HepG2 (cell line): ENCODE results near the gene P3H2. TPM values are rescaled to one million over a fixed set of nuclear protein-coding genes. Genes with fewer than 3 reads are reported as not detected.

ENCODE experiments used
- ATAC-seq: fragments of 200-7000 bp; cut with Tn5 transposase; 3 replicates; pipeline ENCODE4 v1.9.1; 2020; ENCODE audit warnings: mild to moderate bottlenecking, moderate library complexity
- BruUV-seq: library from RNA; stranded (reverse); fragments of 400-500 nt; replicated peaks from 2 replicates; lab custom pipeline; 2021; lab: Mats Ljungman, UMichigan
- CTCF ChIA-PET: fragments of 300-600 bp; formaldehyde crosslinking; extraction: SDS; loops from one replicate; lab custom pipeline; 2021; ENCODE audit warnings: low total read pairs, inconsistent platforms, low intra/inter-chr PET ratio; lab: Yijun Ruan, JAX
- POLR2A ChIA-PET: fragments of 350-600 bp; sonication (Branson Sonifier 250); formaldehyde crosslinking; loops from one replicate; lab custom pipeline; 2020; ENCODE audit warnings: antibody characterized with exemption, inconsistent platforms; lab: Yijun Ruan, JAX
- DNase-seq: peaks from one replicate; pipeline ENCODE4 v3.0.0-alpha.2; 2015; ENCODE audit warnings: low spot score
- FAIRE-seq: peaks from 3 replicates; lab custom pipeline; 2011; peaks lifted over from hg19 to GRCh38; lab: Jason Lieb, UNC
- H2AFZ ChIP-seq: one replicate; pipeline ENCODE4 v1.6.1; 2011; ENCODE audit warnings: low read length, inconsistent platforms
- H3K27ac ChIP-seq: fragments of 300-600 bp; 3 replicates; pipeline ENCODE4 v1.8.0; 2011; ENCODE audit warnings: mixed run types, mild to moderate bottlenecking, mixed read lengths, low read length, inconsistent platforms; ENCODE audit not compliant: insufficient read depth; ENCODE audit errors: extremely low read length
- H3K27me3 ChIP-seq, 2 experiments: fragments of 200-600 bp in 1 of 2; 2 replicates in 1 of 2; 3 replicates in 1 of 2; pipeline versions ENCODE4 v1.6.0 to v1.8.0; 2011; ENCODE audit warnings: low read length in 2 of 2, mild to moderate bottlenecking in 2 of 2, moderate library complexity in 2 of 2, inconsistent platforms in 1 of 2; ENCODE audit not compliant: insufficient read depth in 2 of 2, control insufficient read depth in 1 of 2
- H3K36me3 ChIP-seq, 2 experiments: fragments of 200-600 bp in 1 of 2; replicated peaks in 1 of 2; 2 replicates in 1 of 2; 3 replicates in 1 of 2; pipeline versions ENCODE4 v1.5.1 to v1.8.0; 2011; ENCODE audit warnings: low read length in 2 of 2, inconsistent platforms in 1 of 2; ENCODE audit not compliant: insufficient read depth in 2 of 2, control insufficient read depth in 1 of 2
- H3K4me1 ChIP-seq: 2 replicates; pipeline ENCODE4 v1.5.1; 2012; ENCODE audit warnings: low read length, inconsistent platforms; ENCODE audit not compliant: insufficient read depth
- H3K4me2 ChIP-seq: 2 replicates; pipeline ENCODE4 v1.6.0; 2011; ENCODE audit warnings: low read depth, low read length, inconsistent platforms
- H3K4me3 ChIP-seq, 3 experiments: fragments of 200-600 bp in 1 of 3; sonication (generic), shearing (Covaris generic) in 1 of 3; replicated peaks in 1 of 3; 2 replicates each; pipeline ENCODE4 v1.5.1; 2011 to 2016; ENCODE audit warnings: low read length in 3 of 3, inconsistent platforms in 2 of 3, low read depth in 2 of 3, mild to moderate bottlenecking in 2 of 3, control low read depth in 1 of 3, mixed read lengths in 1 of 3; ENCODE audit not compliant: insufficient read depth in 1 of 3
- H3K79me2 ChIP-seq: one replicate; pipeline ENCODE4 v1.6.1; 2011; ENCODE audit warnings: low read length, inconsistent platforms; ENCODE audit not compliant: insufficient read depth
- H3K9ac ChIP-seq: 2 replicates; pipeline ENCODE4 v1.6.0; 2011; ENCODE audit warnings: mild to moderate bottlenecking, low read depth, low read length, inconsistent platforms; ENCODE audit not compliant: insufficient read depth
- H3K9me3 ChIP-seq: 2 replicates; pipeline ENCODE4 v1.5.1; 2012; ENCODE audit warnings: mild to moderate bottlenecking, low read length
- H4K20me1 ChIP-seq: 2 replicates; pipeline ENCODE4 v1.6.0; 2011; ENCODE audit warnings: inconsistent platforms, mild to moderate bottlenecking, low read length, moderate library complexity; ENCODE audit not compliant: insufficient read depth
- DRAP1 ChIP-seq: IDR thresholded peaks from 2 replicates; pipeline ENCODE4 v1.6.1; 2016; ENCODE audit warnings: missing genetic modification reagents, missing compliant biosample characterization
- FOXJ3 ChIP-seq: sonication (generic); formaldehyde crosslinking; IDR thresholded peaks from 2 replicates; pipeline ENCODE4 v1.4.0; 2020; ENCODE audit warnings: missing genetic modification reagents, mild to moderate bottlenecking, borderline replicate concordance
- HNRNPK ChIP-seq: fragments of 200-400 bp; formaldehyde crosslinking; IDR thresholded peaks from 2 replicates; pipeline ENCODE4 v1.6.1; 2018; ENCODE audit warnings: low read length, low read depth, moderate library complexity, mild to moderate bottlenecking; ENCODE audit not compliant: poor library complexity, severe bottlenecking
- LRRFIP1 ChIP-seq: sonication (generic); formaldehyde crosslinking; conservative IDR thresholded peaks from 2 replicates; pipeline ENCODE4 v1.4.0; 2020; ENCODE audit warnings: missing genetic modification reagents
- SALL2 ChIP-seq: sonication (generic); formaldehyde crosslinking; IDR thresholded peaks from 2 replicates; pipeline ENCODE4 v1.8.1; 2023; ENCODE audit warnings: mild to moderate bottlenecking, missing genetic modification reagents, inconsistent platforms
- SSRP1 ChIP-seq: IDR thresholded peaks from 2 replicates; pipeline ENCODE4 v1.6.1; 2016; ENCODE audit warnings: control low read depth
- ZNF160 ChIP-seq: sonication (generic); formaldehyde crosslinking; IDR thresholded peaks from 2 replicates; pipeline ENCODE4 v1.8.0; 2022; ENCODE audit warnings: mild to moderate bottlenecking, inconsistent platforms, missing genetic modification reagents
- ZNF367 ChIP-seq: sonication (generic); formaldehyde crosslinking; IDR thresholded peaks from 2 replicates; pipeline ENCODE4 v1.4.0; 2020; ENCODE audit warnings: missing genetic modification reagents, borderline replicate concordance
- WGBS: methylation state at CpG from one replicate; pipeline ENCODE4 v1.1.6; 2017; ENCODE audit warnings: low lambda C conversion rate; 5-methylcytosine and 5-hydroxymethylcytosine counted together
- in situ Hi-C: cut with HindIII; loops from 2 replicates; pipeline ENCODE4 v1.10.0; 2017; ENCODE audit warnings: low pct_unique_long_range_greater_than_20kb; ENCODE audit not compliant: extremely low pct_ligation_motif_present
- intact Hi-C: fragments of 100-400 bp; cut with micrococcal nuclease; formaldehyde crosslinking; loops from one replicate; pipeline ENCODE4 v1.10.0; 2022; ENCODE audit not compliant: unreplicated experiment
- polyA plus RNA-seq, 8 experiments: library from polyadenylated mRNA; depleted of rRNA in 3 of 8; stranded (reverse) in 7 of 8; unstranded in 1 of 8; fragments of >200 nt; fragmentation: Illumina TruSeq in 4 of 8; extraction: Trizol in 4 of 8; gene quantifications; 2 replicates each; pipeline versions ENCODE4 v1.2.1 to v1.2.3, GENCODE V29; 2011 to 2016; ENCODE audit warnings: low read depth in 4 of 8, missing spikeins in 1 of 8, mixed read lengths in 1 of 8; ENCODE audit not compliant: insufficient read depth in 1 of 8
- total RNA-seq, 5 experiments: library from RNA; depleted of rRNA; stranded (reverse); fragments of >200 nt; fragmentation: Illumina TruSeq; extraction: Trizol; gene quantifications; 2 replicates each; pipeline ENCODE4 v1.2.3, GENCODE V29; 2016; ENCODE audit warnings: low read depth in 1 of 5

The P3H2 gene
- total and polyA plus RNA-seq, 2 of the 13 experiments (the other 11 are each of a cell fraction or from before 2014, with no cell fraction given) = not detected

GRCh38 chr3:189950258-189950657, 170.4 kb downstream of the P3H2 start:
- in situ Hi-C loops = loop anchor here (25.0 kb wide), 2 partner anchors 462 to 737 kb away; no protein-coding TSS in a partner anchor
- 7% methylated on average over 6 of the region's 6 CpGs for WGBS

More at GRCh38 chr3:189950258-189950657, 170.4 kb downstream of the P3H2 start:
- FAIRE-seq (no peak), DNase-seq (no peak), ATAC-seq (no peak)
- BruUV-seq = no TSS peak
- POLR2A ChIA-PET = no interaction called here
- Histone ChIP-seq H3K4me1 (peaks cover 14% of the 10 kb centered on the region; the same call in 1 of the 2 replicates), H3K79me2 (no peaks in the 10 kb centered on the region), H3K27me3 (no peaks in the 10 kb centered on the region), H3K9ac (no peak overlapping the region), H3K27ac (no peak overlapping the region), H2AFZ (no peak overlapping the region), H4K20me1 (no peaks in the 10 kb centered on the region), H3K4me3 (no peak overlapping the region), H3K4me2 (no peak overlapping the region), H3K9me3 (no peaks in the 10 kb centered on the region), H3K36me3 (no peaks in the 10 kb centered on the region)
- no peak for TF ChIP-seq SSRP1
- no peak for TF ChIP-seq HNRNPK
- no peak for TF ChIP-seq DRAP1 (CRISPR knock-in tag)
- no peak for TF ChIP-seq ZNF367 (CRISPR knock-in tag)
- no peak for TF ChIP-seq LRRFIP1 (CRISPR knock-in tag)
- no peak for TF ChIP-seq SALL2 (CRISPR knock-in tag)
- TF ChIP-seq FOXJ3 (CRISPR knock-in tag) = no peak
- no peak for TF ChIP-seq ZNF160
- CTCF ChIA-PET = no interaction called here
- intact Hi-C loops = no loop called here
